Stimulated activated CD8-positive, alpha-beta memory T cell treated with anti-CD3 and anti-CD28 coated beads, Interleukin-7, amount 100 ng/mL, for 48 hours (primary cell): Measurements from ENCODE around the gene TMTC1.

Source experiments
- DNase-seq, 2 donors: peaks; one replicate each; pipeline ENCODE4 v3.0.0-alpha.2; 2020; ENCODE audit warnings: low read depth in 1 of 2; ENCODE audit errors: extremely low read depth in 1 of 2

TMTC1 gene

GRCh38 chr12:29713729-29714128 lies 70.0 kb downstream of the TMTC1 start:
- DNase-seq = no peak

DNA sequence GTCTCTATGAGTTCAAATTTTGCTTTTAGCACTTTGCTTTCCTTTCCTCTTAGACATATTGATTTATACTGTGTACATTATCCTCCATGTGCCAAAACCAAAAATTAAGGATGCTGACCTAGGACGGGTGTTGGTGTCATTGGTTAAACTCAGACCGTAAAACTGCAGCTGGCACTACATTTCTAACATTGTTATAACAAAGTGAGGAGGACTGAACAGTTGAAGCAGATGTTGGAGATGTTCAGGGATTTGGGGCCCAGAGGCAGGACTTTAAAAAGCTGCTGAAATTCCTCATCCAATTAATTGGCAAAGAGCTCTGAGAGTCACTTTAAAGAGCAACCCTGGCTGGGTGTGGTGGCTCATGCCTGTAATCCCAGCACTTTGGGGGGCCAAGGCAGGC lies 72.4 kb downstream of the TMTC1 start:
- DNase-seq = no peak

GRCh38 chr12:29710104-29710503 lies 73.6 kb downstream of the TMTC1 start:
- no peak for DNase-seq

- no peak for DNase-seq
Observed at GRCh38 chr12:29709496-29710040, 74.2 kb downstream of the TMTC1 start.

GRCh38 chr12:29709054-29709453 lies 74.7 kb downstream of the TMTC1 start:
- no peak for DNase-seq

- DNase-seq = no peak
Observed at GRCh38 chr12:29707846-29708245, 75.9 kb downstream of the TMTC1 start.

- DNase-seq = no peak
Observed at GRCh38 chr12:29706311-29706710, 77.4 kb downstream of the TMTC1 start.

- DNase-seq = no peak
Observed at GRCh38 chr12:29703528-29703927, 80.2 kb downstream of the TMTC1 start.

GRCh38 chr12:29702972-29703371 lies 80.8 kb downstream of the TMTC1 start:
- DNase-seq = no peak

GRCh38 chr12:29702222-29702621 lies 81.5 kb downstream of the TMTC1 start:
- DNase-seq = no peak

GRCh38 chr12:29700761-29701481 lies 82.8 kb downstream of the TMTC1 start:
- DNase-seq = no peak

DNA sequence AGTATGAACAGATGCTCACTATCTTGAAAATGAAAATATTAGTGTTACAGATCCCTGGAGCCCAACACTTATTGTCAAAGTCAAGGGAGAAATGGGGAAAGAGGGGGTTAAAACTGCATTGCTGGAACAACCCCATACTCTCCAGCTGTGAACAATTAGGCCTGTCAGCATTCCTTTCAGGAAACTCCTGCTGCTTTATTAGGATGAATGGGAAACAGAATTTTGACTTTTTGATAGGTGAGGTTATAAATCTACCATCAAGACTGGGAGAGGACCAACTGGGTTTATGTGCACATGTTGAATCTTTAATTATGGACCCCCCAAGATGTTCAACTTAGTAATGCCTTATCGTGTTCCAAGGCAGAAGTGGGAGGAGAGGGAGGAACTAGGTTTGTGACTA lies 85.0 kb downstream of the TMTC1 start:
- DNase-seq = no peak

GRCh38 chr12:29695800-29696199 lies 87.9 kb downstream of the TMTC1 start:
- no peak for DNase-seq

GRCh38 chr12:29695026-29695425 lies 88.7 kb downstream of the TMTC1 start:
- DNase-seq = no peak

- no peak for DNase-seq
Observed at GRCh38 chr12:29694002-29694401, 89.7 kb downstream of the TMTC1 start.

GRCh38 chr12:29692237-29692636 lies 91.5 kb downstream of the TMTC1 start:
- DNase-seq = no peak

GRCh38 chr12:29691161-29691854 lies 92.4 kb downstream of the TMTC1 start:
- DNase-seq = no peak

DNA sequence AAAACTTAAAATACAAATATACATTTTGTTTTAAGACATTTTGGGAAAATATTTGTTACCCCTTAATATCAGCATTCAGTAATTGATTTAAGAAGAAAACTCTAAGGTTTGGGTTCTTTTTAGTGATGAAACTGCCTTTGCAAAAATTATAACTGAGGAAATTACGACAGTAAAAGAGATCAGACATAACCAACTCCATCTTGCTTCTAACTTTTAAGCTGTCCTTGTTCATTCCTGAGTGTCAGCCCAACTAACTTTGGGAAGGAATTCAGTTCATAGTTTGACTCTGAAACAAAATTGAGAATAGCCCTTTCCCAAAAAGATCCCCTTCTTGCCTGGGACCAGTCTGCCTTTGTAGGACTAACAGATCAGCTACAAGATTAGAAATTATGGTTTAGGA lies 93.0 kb downstream of the TMTC1 start:
- no peak for DNase-seq

DNA sequence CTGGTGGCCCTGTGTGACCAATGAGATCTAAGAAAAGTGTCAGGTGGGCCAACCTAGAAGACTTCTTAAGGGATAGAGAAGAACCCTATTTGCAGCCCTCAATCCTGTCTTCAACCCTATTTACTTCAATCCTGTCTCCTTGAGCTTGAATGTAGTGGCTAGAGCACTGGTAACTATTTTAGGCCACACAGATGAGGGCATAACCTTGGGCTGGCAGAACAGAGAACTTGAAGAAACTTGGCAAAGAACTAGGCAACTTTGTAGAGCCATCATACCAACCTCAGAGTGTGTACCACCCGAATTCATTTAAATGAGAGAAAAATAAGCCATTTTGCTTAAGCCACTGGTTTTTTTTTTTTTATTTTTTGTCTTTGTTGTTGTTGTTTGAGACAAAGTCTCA lies 94.8 kb downstream of the TMTC1 start:
- no peak for DNase-seq

GRCh38 chr12:29682088-29682487 lies 101.7 kb downstream of the TMTC1 start:
- no peak for DNase-seq

GRCh38 chr12:29681370-29681769 lies 102.4 kb downstream of the TMTC1 start:
- no peak for DNase-seq

GRCh38 chr12:29676676-29677075 lies 107.1 kb downstream of the TMTC1 start:
- no peak for DNase-seq
